HG02623 (cell line): Measurements from ENCODE around the gene GPR171.
"Not testable (repeated sequence)": the region's sequence is repeated elsewhere in the genome, so short reads cannot be mapped to it uniquely, and the experiment has no call there.

Source experiments
- ATAC-seq: cut with Tn5 transposase; IDR thresholded peaks from one replicate; pipeline ENCODE4 v1.9.1; 2021; ENCODE audit warnings: moderate library complexity; ENCODE audit not compliant: unreplicated experiment

Gene GPR171

DNA sequence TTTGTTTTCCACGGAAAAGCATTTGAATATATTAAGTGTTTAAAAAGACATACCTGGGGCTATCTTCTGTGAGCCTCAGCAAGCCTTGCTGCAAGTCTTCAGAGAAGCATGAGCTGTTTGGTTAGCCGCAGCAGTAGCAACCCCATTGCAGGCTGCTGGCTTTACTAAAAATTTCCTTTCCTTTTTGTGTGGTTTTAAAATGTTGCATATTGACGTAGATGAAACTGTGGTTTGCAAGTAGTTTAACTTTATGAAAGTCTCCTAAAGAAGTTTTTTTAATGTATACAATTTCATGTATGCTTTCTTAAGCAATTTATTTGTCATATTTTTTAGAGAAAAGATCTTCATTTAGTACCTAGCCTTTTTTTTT lies at the start of gene GPR171:
Gene GPR171, minus strand, starts transcription at position 166 of the 370 bp plus-strand sequence. CDS start 3,830 bp downstream, outside the sequence.
- peak; percentile 89 for ATAC-seq

DNA sequence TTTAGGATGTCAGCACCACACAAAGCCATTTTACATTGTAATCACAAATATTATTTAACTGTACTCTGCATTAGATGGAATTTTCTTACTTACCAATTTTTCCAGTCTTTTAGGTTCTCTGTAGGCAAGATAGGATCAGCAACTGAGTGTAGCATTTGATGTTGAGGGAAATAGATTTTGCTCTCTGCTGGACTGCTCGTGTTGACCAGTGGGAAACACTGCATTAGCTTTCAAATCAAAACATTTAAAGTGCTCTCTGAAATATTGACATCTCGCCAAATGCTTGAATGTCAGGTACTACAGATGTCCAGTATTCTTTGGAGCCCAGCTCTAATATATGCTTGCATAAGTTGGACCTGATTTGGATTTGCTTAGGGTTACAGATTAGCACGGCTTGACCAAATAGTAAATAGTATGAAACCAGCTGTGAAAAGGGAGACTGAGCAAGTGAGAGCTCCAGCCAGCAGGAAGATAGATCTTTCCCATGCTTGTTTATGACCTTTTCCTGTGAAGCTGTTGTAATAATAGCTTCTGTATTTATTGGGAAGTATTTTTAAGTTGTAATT lies 45.8 kb upstream of the GPR171 start:
- ATAC-seq = no peak

DNA sequence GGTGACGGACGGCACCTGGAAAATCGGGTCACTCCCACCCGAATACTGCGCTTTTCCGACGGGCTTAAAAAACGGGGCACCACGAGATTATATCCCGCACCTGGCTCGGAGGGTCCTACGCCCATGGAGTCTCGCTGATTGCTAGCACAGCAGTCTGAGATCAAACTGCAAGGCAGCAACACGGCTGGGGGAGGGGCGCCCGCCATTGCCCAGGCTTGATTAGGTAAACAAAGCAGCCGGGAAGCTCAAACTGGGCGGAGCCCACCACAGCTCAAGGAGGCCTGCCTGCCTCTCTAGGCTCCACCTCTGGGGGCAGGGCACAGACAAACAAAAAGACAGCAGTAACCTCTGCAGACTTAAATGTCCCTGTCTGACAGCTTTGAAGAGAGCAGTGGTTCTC lies 39.0 kb upstream of the GPR171 start:
- not testable (repeated sequence) for ATAC-seq

DNA sequence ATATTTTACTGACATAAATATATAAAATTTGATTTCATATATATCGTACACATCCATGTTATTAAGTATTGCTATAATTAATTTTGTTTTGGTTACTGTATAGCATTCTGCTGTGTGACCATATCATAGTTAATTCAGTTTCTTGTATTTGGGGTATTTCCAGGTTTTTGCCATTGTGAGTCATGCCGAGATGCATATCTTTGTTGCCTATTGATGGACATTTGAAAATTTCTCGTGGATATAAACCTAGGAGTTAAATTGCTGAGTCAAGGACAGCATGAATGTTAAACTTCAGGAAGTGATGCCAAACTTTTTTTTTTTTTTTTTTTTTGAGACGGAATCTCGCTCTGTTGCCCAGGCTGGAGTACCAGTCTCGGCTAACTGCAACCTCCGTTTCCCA lies 33.7 kb upstream of the GPR171 start:
- no peak for ATAC-seq

DNA sequence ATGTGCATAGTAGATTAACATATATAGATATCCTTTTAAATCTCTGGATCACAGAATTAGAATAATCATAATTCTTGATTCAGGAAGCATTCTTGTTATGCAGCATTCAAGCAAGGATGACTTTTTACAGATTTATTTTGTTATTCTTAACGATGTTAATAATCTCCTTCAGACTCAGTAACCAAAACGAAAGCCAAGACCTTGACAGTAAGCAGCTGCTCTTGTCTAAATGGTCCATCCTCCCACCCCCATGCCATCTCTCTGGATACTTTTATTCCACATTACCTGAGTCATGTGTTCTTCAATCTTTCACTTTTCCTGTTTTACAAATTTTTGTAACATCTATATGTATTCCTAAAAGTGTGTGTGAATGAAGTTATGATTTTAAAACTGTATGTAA lies 33.3 kb upstream of the GPR171 start:
- ATAC-seq = no peak

DNA sequence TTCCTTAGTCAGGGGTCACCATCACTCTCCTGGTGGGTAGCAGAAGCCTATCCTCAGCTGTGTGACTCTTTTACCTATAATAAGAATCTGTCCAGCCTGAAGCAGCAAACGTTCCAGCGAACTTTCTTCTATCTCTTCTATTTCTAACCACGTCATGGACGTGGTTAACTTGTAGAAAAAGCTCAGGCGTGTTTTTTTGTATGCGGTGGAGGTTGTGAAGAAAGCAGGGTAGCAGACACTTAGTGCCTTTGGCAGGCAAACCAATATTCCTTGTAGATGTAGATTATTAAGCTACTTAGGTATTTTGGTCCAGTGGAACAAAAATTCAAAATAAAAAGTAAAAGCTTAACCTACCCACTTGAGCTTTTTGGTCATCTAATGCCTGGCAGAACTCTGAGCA lies 31.8 kb upstream of the GPR171 start:
- ATAC-seq = no peak

GRCh38 chr3:151232991-151233390 lies 30.0 kb upstream of the GPR171 start:
- ATAC-seq = no peak

- not testable (repeated sequence) for ATAC-seq
Observed at GRCh38 chr3:151232403-151232802, 29.4 kb upstream of the GPR171 start.

DNA sequence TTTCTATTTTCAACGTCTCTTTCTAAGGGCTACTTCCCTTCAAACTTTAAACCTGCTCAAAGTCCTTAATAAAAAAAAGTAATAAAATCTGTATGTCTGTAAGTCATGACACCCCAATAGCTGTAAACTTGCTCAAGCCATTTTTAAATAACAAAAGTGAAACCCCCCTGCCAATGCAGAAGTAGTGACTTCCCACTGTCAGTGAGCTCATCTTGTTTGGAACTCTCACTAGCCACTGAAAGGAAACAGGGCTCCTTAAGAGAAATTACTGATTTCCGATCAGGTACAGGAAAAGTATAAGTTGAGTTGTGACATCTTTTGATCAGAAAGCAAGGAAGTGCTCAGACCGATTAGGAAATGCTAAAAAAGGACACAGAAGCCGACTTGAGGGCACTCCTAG lies 27.6 kb upstream of the GPR171 start:
- ATAC-seq = peak; percentile 49

GRCh38 chr3:151228666-151229040 lies 25.6 kb upstream of the GPR171 start:
- ATAC-seq = no peak

DNA sequence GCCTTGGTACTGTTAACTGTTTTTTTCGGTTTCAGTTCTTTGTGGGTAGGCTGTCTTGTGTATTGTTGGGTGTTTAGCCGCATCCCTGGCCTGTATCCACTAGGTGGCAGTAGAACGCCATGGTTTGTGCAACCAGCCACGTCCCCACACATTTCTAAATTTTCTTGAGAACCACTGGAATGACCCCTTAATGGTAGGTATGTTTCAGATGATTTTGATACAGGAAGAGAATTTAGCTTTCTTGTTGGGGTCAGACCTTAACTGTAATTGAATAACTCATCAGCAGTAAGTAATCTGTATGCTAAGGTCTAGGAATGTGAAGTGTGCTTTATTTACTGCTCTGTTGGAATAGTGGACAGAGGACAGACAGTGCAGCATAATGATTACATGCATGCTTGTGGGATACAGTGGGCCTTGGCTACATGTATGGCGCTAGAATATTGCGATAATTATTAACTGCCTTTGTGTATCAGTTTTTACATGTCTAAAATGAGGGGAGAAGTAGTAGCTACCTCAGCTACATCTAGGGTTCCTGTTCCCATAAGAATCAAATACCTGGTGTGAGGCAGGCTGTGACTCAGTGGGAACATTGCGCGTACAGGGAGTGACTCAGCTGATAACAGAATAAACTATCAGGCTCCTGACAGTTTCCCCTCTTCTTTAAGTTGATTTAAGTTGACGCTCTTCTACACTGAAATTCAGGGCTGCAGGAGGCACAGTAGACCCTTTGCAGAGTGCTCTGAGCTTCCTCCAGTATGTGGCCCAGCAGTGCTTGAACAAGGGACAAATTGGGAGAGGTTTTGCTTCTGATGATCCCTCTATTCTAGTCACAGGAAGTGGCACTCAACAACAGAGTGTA lies 25.0 kb upstream of the GPR171 start:
- ATAC-seq = peak; percentile 86

DNA sequence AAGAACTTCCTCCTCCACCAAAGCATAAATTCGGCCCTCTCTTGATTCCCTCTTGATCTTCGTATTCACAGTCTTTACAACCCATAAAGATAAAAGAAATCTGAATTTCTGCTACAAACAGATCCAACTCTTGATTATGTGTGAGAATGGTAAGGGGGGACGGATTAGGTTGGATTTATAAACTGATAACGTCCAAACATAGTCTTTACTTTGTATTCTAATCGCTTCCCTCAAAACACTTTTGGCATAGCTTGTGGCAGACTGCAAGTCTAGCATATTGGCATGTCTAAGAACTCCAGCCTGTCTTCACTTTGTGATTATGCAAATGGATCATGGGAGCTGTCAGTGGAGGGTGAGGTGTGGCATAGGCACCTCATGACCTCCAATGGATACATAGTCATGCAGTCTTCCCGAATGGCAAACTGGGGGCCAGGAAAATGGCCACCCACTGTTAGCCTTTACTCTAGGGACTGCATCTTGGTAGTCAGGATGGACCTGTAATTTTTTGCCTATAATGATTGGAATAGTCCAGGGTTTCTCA lies 24.3 kb upstream of the GPR171 start:
- ATAC-seq = peak; percentile 26

DNA sequence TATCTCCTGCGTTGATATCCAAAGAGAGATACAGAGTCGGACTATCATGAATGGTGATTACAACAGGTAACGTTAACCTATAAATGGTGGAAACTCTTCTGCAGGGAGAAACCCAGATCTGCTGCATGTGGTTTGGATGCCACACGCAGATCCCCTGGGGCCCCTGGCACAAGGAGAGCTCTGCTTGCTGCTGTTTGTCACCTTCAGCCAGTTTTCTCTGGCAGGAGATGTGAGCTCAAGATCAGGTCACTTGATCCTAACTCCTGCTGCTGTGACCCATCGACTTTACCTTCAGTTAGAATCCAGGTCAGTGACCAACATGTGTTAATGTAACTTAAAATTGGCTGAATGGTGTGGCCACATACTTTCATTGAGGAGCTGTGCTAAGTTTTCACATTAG lies 23.8 kb upstream of the GPR171 start:
- no peak for ATAC-seq

- ATAC-seq = no peak
Observed at GRCh38 chr3:151226088-151226563, 23.1 kb upstream of the GPR171 start.

GRCh38 chr3:151225040-151225975 lies 22.3 kb upstream of the GPR171 start:
- no peak for ATAC-seq

DNA sequence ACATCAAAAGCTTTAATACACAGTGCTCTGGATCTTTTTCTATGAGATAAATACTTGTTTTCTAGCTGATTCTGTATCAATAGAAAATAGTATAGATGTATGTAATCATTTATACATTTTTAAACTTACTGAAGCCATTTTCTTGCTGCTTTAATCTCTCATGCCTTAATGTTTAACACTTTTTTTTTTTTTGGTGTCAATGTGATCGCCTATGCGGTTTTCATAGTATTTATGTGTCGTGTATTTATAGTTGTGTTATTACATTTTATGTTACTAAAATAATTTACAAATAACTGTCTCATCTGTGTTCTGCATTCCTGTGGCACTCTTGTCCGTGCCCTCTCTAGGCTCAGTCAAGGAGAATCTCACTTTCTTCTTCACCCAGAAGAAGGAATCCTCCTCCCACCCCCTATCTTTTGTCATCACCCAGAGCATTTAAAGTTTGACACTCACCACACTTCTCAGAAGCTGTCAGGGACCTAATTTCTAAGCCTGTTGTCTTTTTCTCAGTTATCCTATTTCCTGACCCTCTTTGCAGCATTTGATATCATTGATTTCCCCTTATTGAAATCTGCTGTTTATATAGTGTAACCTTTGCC lies 21.4 kb upstream of the GPR171 start:
- no peak for ATAC-seq

- ATAC-seq = no peak
Observed at GRCh38 chr3:151219056-151219455, 16.0 kb upstream of the GPR171 start.

GRCh38 chr3:151218136-151218535 lies 15.1 kb upstream of the GPR171 start:
- no peak for ATAC-seq

- ATAC-seq = no peak
Observed at GRCh38 chr3:151216641-151217607, 13.9 kb upstream of the GPR171 start.

- no peak for ATAC-seq
Observed at GRCh38 chr3:151214459-151214858, 11.4 kb upstream of the GPR171 start.
